Sigmoid colon (tissue), 7 donors: ENCODE results near the gene SLIT1. TPM values are rescaled to one million over a fixed set of nuclear protein-coding genes. Genes with fewer than 3 reads are reported as not detected.

Experiments used
- DNase-seq: peaks from one replicate; pipeline ENCODE4 v3.0.0-alpha.2; 2019
- H3K27ac ChIP-seq, 4 donors: fragments of 200-600 bp; sonication (generic); one replicate each; pipeline ENCODE4 v1.5.1; 2016 to 2019; ENCODE audit warnings: mild to moderate bottlenecking in 1 of 4
- H3K27me3 ChIP-seq, 3 donors: fragments of 200-600 bp; sonication (generic); one replicate each; pipeline ENCODE4 v1.5.1; 2019; ENCODE audit warnings: mild to moderate bottlenecking in 1 of 3
- H3K36me3 ChIP-seq, 4 donors: fragments of 200-600 bp; sonication (generic); one replicate each; pipeline ENCODE4 v1.5.1; 2016 to 2019
- H3K4me1 ChIP-seq, 4 donors: fragments of 200-600 bp; sonication (generic); one replicate each; pipeline ENCODE4 v1.5.1; 2017 to 2019
- H3K4me3 ChIP-seq, 4 donors: fragments of 200-600 bp; sonication (generic); one replicate each; pipeline ENCODE4 v1.5.1; 2017 to 2019; ENCODE audit warnings: mild to moderate bottlenecking in 2 of 4, moderate library complexity in 1 of 4
- H3K9me3 ChIP-seq, 4 donors: fragments of 200-600 bp in 3 of 4; sonication (generic) in 3 of 4; one replicate each; pipeline versions ENCODE4 v1.5.1 to v1.6.1; 2013 to 2019
- CTCF ChIP-seq, 4 experiments: fragments of 450-650 bp in 3 of 4; fragments of 200-600 bp in 1 of 4; IDR thresholded peaks; one replicate each; pipeline ENCODE4 v1.5.1; 2016 to 2019; ENCODE audit warnings: antibody characterized with exemption in 4 of 4, mild to moderate bottlenecking in 3 of 4, moderate library complexity in 2 of 4
- EP300 ChIP-seq, 4 donors: sonication (generic); formaldehyde crosslinking; IDR thresholded peaks; one replicate each; pipeline ENCODE4 v1.6.1; 2017; ENCODE audit warnings: antibody characterized with exemption in 4 of 4
- POLR2A ChIP-seq, 2 donors: fragments of 450-650 bp; IDR thresholded peaks; one replicate each; pipeline ENCODE4 v1.6.1; 2016; ENCODE audit warnings: antibody characterized with exemption in 2 of 2, mild to moderate bottlenecking in 2 of 2, moderate library complexity in 2 of 2
- POLR2AphosphoS5 ChIP-seq, 4 donors: sonication (generic); formaldehyde crosslinking; IDR thresholded peaks; one replicate each; pipeline ENCODE4 v1.6.1; 2017; ENCODE audit warnings: antibody characterized with exemption in 4 of 4
- WGBS, 2 donors: extraction: QIAGEN DNeasy Blood & Tissue Kit; methylation state at CpG; one replicate each; pipeline ENCODE4 v1.1.7; 2013; 5-methylcytosine and 5-hydroxymethylcytosine counted together
- intact Hi-C: fragments of 100-400 bp; cut with DNase I; formaldehyde crosslinking; loops from one replicate; pipeline ENCODE4 v1.15.1; 2023
- polyA plus RNA-seq, 3 donors: library from polyadenylated mRNA; stranded (reverse); fragments of 200-250 nt; gene quantifications; one replicate each; pipeline ENCODE4 v1.2.3, GENCODE V29; 2013
- total RNA-seq, 4 donors: library from RNA; depleted of rRNA; stranded (reverse); fragments of >200 nt; gene quantifications; one replicate each; pipeline ENCODE4 v1.1.0, GENCODE V29; 2016
- donor health status: healthy with polysubstance abuse.
- donor health status: Bipolar disorder and iron deficiency.
- donor health status: healthy.

The SLIT1 gene
- total and polyA plus RNA-seq, 7 donors = under 0.01 to 1.4 (median 0.58) TPM; not detected in 1

DNA sequence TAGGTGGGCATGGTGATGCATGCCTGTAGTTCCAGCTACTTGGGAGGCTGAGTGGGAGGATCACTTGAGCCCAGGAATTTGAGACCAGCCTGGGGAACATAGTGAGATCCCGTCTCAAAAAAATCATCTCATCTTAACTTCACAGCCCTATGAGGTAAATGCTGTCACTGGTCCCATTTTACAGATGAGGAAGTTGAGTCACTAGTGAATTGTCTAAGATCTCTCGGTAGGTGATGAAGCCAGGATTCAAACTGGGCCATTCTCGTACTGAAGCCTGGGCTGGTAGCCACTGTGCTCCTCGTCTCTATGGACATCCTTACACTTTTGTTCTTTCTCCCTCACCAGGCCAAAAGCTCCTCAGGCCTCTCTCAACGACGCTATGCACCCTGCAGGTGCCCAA lies 6.4 kb downstream of the SLIT1 start:
- no peak for DNase-seq
- Histone ChIP-seq H3K4me3 (peak overlapping the region in 1 of 4 donors; percentile 10), H3K36me3 (no peaks in the 10 kb centered on the region), H3K4me1 (peaks cover 0 to 7% (median 2%) of the 10 kb centered on the region in 4 donors), H3K27me3 (peaks cover 0 to 43% (median 9%) of the 10 kb centered on the region in 3 donors), H3K27ac (no peak overlapping the region), H3K9me3 (no peaks in the 10 kb centered on the region)
- WGBS, 2 donors = 37 to 43% methylated on average over 6 of the region's 6 CpGs
- intact Hi-C loops = no loop called here
- TF ChIP-seq EP300 (IDR thresholded peaks at IDR 0.05) (no peak), POLR2AphosphoS5 (IDR thresholded peaks at IDR 0.05) (no peak), CTCF (IDR thresholded peaks at IDR 0.05) (no peak), POLR2A (IDR thresholded peaks at IDR 0.05) (no peak)

GRCh38 chr10:97178074-97178473 lies 7.7 kb downstream of the SLIT1 start:
- H3K36me3 ChIP-seq = no peaks in the 10 kb centered on the region
- TF ChIP-seq CTCF (IDR thresholded peaks at IDR 0.05) (no peak), EP300 (IDR thresholded peaks at IDR 0.05) (no peak), POLR2AphosphoS5 (IDR thresholded peaks at IDR 0.05) (no peak), POLR2A (IDR thresholded peaks at IDR 0.05) (no peak)
- 71 to 79% methylated on average over 5 of the region's 5 CpGs for WGBS, 2 donors
- no peak overlapping the region for H3K27ac ChIP-seq
- no peaks in the 10 kb centered on the region for H3K9me3 ChIP-seq
- no peak for DNase-seq
- peaks cover 0 to 39% (median 9%) of the 10 kb centered on the region in 3 donors for H3K27me3 ChIP-seq
- peaks cover 0 to 7% (median 2%) of the 10 kb centered on the region in 4 donors for H3K4me1 ChIP-seq
- H3K4me3 ChIP-seq = no peak overlapping the region
- intact Hi-C loops = no loop called here

DNA sequence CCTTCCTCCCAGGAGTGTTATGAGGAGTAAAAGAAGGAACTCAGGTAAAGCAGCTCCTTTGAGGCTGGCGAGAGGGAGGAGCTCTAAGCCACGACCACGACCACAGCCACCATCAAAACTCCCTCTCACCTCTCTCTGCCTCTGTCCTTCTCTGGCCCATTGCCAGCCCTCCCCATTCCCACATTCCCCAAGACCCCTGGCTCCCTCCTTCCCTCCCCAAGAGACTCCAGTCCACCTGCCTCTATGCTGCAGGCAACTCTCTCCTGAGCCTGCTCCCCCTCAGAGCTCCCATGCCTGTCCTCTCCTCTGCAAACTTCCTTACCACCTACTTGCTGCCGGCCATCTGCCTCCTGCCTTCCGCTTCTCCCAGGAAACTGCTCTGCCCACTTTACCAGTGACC lies 9.5 kb downstream of the SLIT1 start:
- H3K27me3 ChIP-seq = peaks cover 0 to 48% (median 9%) of the 10 kb centered on the region in 3 donors
- no peak for TF ChIP-seq POLR2AphosphoS5 (IDR thresholded peaks at IDR 0.05)
- no peak for TF ChIP-seq CTCF (IDR thresholded peaks at IDR 0.05)
- H3K36me3 ChIP-seq = no peaks in the 10 kb centered on the region
- WGBS, 2 donors = 59 to 66% methylated on average over 5 of the region's 5 CpGs
- H3K9me3 ChIP-seq = no peaks in the 10 kb centered on the region
- H3K27ac ChIP-seq = no peak overlapping the region
- peaks cover 0 to 7% (median 2%) of the 10 kb centered on the region in 4 donors for H3K4me1 ChIP-seq
- intact Hi-C loops = no loop called here
- no peak for DNase-seq
- no peak overlapping the region for H3K4me3 ChIP-seq

GRCh38 chr10:97175586-97175985 lies 10.2 kb downstream of the SLIT1 start:
- no peak overlapping the region for H3K4me3 ChIP-seq
- TF ChIP-seq CTCF (IDR thresholded peaks at IDR 0.05) (no peak), EP300 (IDR thresholded peaks at IDR 0.05) (no peak), POLR2AphosphoS5 (IDR thresholded peaks at IDR 0.05) (no peak), POLR2A (IDR thresholded peaks at IDR 0.05) (no peak)
- intact Hi-C loops = no loop called here
- no peak for DNase-seq
- WGBS, 2 donors = 93 to 94% methylated on average over 4 of the region's 4 CpGs
- H3K27me3 ChIP-seq = peaks cover 0 to 48% (median 9%) of the 10 kb centered on the region in 3 donors
- no peaks in the 10 kb centered on the region for H3K9me3 ChIP-seq
- H3K4me1 ChIP-seq = peaks cover 0 to 7% (median 2%) of the 10 kb centered on the region in 4 donors
- H3K27ac ChIP-seq = no peak overlapping the region
- H3K36me3 ChIP-seq = no peaks in the 10 kb centered on the region

DNA sequence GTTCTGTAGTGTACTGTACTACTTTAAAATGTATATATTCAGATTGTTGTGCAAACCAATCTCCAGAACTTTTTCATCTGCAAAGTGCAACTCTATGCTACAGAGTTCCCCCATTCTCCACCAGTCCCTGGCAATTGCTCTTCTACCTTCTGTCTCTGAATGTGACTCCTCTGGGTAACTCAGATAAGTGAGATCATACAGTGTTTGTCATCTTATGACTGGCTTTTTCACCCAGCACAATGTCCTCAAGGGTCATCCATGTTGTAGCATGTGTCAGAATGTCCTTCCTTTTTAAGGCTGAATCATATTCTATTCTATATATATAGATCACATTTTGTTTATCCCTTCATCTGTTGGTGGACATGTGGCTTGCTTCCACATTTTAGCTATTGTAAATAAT lies 10.8 kb downstream of the SLIT1 start:
- intact Hi-C loops = no loop called here
- Histone ChIP-seq H3K36me3 (no peaks in the 10 kb centered on the region), H3K27ac (no peak overlapping the region), H3K27me3 (peaks cover 0 to 47% (median 9%) of the 10 kb centered on the region in 3 donors), H3K4me3 (no peak overlapping the region), H3K4me1 (peaks cover 0 to 7% (median 2%) of the 10 kb centered on the region in 4 donors), H3K9me3 (no peaks in the 10 kb centered on the region)
- TF ChIP-seq POLR2AphosphoS5 (IDR thresholded peaks at IDR 0.05) (no peak), CTCF (IDR thresholded peaks at IDR 0.05) (no peak), POLR2A (IDR thresholded peaks at IDR 0.05) (no peak), EP300 (IDR thresholded peaks at IDR 0.05) (no peak)
- DNase-seq = no peak
